Stimulated activated CD4-positive, alpha-beta T cell treated with anti-CD3 and anti-CD28 coated beads, Interleukin-2, amount 100 ng/mL, for 24 hours (primary cell): Measurements from ENCODE around the gene NOL4.

Experiments
- DNase-seq, 2 donors: peaks; one replicate each; pipeline ENCODE4 v3.0.0-alpha.2; 2020

NOL4 gene

GRCh38 chr18:34189656-34190435 lies 34.9 kb downstream of the NOL4 start:
- no peak for DNase-seq
